NCI-H146 treated with DMSO at 0.1 percent for 48 hours (cell line): ENCODE data around the gene RMC1.

Experiments
- DNase-seq: peaks from one replicate; lab custom pipeline; 2025; ENCODE audit not compliant: unreplicated experiment; lab: John Stamatoyannopoulos, UW

Gene RMC1

DNA sequence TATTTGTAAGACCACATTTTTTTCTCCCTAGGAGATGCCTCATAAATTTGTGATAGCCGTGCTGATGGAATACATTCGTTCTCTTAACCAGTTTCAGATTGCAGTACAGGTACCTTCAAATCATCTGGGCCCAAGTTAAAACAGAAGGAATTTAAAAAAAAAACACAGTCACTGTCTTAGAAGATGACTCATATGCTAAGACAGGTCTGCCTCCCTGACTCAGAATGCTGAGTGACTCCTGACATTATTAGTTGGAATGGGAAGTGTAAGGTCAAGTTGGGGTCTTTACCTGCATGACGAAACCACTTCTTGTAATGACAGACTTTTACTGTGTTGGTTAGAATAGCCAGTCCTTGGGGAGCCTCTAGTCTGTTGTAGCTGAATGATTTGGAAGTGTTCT is 26.3 kb downstream of the RMC1 start:
- no peak for DNase-seq

DNA sequence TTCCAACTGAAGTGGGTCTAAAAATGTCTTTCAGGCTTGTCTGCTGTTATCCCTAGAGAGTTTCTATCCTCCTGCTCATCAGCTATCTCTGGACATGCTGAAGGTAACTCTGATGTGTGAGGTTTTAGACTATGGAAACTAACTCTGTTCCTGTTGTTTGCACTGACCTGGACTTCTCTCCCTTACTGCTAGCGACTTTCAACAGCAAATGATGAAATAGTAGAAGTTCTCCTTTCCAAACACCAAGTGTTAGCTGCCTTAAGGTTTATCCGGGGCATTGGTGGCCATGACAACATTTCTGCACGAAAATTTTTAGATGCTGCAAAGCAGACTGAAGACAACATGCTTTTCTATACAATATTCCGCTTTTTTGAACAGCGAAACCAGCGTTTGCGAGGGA is 26.9 kb downstream of the RMC1 start:
- DNase-seq, result no peak

DNA sequence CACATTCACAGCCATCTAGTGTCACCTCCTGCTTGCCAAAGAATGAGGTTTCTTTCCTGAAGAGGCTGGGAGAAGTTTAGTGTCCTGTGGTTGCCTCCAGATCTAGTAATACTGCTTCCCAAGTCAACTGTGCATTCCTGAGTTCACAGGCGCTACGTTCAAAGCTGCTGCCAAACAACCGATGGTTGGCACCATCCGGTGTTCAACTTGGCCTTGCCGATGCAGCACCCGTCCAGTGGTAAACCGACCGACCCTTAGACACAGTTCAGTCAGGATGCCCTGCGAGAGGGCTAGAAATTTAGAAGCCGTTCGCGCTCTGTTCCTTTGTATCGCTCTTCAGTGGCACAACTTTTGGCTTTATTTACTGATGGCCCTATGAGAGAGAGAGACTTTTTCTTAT is 28.6 kb downstream of the RMC1 start:
- no peak for DNase-seq

DNA sequence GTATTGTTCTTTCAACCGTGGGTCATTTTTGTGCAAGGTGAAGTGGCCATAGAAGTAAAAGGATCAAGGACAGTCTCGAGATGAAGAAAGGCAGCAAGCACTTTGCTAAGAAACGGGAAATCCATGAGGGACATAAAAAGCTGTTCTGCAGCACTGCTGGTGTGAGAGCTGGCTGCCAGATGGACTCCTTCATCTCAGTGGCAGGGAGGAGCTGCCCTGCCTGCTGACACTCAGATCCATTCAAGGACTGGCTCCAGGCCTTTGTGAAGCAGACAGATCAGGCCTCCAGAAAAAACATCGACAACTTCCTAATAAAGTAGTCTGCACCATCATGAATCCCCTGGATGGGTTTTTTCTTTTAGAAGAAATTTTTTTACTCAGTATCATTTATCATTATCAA is 29.5 kb downstream of the RMC1 start:
- DNase-seq, result no peak

DNA sequence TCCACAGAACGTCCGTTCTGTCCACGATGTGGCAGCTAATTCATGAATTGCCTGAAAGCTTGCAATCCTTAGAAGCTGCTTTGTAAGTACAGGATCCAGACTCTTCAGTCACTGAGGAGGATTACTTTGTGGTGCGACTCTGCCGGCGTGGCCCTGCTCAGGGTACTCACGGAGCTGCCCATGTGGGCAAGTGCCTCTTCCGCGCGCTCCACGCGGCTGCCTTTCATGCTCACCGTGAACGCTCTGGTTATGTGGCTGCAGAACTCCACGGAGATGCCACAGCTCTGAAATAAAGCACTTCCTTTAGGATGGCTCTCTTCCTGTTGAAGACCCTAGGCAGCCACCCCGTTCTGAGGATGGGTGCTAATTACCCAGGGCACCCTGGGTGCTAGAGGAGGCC is 31.0 kb downstream of the RMC1 start:
- no peak for DNase-seq

DNA sequence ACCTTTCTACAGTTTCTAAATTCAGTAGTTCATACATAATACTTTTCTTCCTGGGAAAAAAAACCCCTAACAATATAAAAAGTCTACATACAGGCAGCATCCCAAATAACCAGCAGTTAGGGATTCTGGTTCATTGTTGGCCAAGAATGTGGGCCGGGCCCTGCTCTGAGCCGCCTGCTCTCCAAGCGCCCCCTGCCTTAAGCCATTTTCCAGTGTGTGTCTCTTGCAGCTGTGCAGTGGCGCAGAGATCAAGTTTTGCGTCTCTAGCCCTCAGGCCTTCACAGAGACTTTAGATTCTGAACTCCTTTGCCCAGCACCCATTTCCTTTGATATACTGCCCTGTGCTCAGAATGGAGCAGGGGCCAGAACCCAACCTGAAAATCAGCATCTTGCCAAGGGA is 32.9 kb downstream of the RMC1 start:
- DNase-seq, result no peak

DNA sequence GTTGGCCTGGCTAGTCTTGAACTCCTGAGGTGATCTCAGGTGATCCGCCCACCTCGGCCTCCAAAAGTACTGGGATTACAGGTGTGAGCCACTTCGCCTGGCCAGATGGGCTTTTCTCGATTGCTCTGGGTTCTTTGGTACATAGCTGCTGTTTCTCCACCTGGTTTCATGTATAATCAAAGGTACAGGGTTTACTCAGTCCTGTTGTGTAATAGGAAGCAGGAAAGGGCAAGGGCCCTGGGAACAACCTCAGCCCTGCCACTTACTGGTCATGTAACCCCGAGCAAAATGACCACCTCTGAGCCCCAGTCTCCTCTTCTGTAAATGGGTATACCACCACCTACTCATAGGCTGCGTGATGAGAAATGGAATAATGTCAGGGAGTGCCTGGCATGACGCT is 34.0 kb downstream of the RMC1 start:
- DNase-seq, result no peak

DNA sequence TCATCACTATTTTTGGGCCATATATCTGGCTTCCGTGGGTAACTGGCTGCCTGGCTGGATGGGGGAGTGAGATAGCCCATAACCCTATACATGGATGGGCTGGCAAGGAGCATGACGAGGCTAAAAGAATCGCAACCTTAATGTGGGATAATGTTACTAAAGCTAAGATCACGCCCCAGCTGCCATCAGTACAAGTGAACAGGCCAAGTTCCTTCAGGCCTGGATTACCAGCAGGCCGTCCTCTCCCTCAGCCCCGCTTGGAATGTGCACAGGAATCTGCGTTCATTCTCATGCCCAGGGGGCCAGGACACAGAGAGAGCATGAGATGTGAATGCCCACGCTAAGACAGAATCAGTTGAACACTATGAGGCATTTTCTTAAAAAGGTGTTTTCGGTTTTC is 34.7 kb downstream of the RMC1 start:
- no peak for DNase-seq

DNA sequence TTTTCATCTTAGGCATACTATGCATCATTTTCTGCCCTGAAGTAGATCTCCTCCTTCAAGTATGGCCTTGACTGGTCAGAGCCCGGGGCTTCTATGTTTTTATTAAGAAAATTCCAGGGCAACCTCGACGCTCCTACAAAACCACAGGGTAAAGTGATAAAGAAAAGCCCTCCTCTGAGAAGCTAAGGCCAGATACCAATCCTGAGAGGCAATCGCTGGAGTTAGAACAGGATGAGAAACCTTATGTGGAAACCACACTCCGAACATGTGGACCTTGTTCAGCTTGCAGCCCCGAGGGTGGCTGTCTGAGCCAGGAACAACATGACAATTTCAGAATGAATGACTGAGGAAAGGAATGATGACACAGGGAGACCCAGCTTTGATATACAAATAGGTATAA is 35.6 kb downstream of the RMC1 start:
- no peak for DNase-seq

DNA sequence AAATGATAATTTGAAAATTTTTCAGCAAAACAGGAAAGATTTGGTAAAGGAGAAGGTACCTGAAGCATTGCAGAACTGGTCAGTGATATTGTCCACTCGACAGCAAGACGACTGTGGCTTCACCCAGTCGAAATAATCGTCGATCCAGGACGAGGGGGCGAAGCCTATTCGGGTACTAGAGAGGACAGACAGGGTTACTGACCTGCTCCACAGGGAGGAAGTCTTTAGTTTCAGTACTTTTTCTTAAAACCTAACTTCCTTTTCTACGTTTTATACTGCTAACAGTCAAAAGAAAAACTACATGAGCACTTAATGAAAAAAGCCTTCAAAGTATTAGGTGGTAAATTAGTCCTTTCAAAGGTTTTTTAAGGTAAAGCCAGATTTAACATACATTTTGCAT is 36.0 kb downstream of the RMC1 start:
- DNase-seq, result no peak

DNA sequence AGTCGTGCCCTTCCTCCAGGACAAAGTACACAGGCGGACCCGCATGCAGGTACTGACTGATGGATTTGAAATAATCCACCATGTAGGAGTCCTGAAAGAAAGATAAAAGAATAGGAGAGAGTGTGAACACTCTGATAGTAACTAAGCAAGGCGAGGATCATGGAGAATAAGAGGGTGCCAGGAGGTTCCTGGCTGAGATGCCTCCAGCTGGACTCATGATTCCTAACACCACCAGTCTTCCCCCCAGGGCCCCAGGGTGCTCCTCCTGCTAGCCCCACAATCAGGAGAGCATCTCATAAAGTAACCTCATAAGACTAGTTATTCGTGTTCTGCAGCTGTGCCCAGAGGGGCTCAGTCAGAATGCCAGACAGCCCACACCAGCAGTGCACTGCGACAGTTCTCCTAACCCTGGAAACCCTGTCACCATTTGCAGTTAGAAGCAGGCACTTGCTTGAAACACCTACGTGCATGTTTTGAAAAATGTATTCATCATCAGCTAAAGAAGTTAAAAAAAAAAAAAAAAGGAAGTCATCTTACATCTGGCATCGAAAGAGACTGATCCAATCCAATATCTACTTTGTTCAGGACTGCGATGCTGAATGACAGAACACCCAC is 36.7 kb downstream of the RMC1 start:
- no peak for DNase-seq

DNA sequence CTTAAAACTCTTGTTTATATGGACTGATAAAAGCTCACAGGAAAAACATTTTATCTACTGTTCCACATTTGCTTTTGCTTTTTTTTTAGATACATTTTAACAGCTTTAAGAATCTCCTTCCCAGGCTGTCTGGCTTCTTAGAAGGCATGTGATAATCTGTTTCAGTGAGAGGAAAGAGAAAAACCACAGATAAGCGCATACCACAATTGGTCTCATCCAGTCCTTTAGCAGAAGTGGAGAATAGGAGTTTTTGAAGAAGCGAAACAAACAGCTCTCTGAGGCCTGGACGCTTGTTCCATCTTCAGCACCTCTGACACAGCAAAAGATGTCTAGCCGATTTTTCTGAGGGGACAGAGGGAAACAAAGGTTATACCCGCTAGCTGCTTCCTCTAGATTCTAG is 37.6 kb downstream of the RMC1 start:
- DNase-seq, result no peak

DNA sequence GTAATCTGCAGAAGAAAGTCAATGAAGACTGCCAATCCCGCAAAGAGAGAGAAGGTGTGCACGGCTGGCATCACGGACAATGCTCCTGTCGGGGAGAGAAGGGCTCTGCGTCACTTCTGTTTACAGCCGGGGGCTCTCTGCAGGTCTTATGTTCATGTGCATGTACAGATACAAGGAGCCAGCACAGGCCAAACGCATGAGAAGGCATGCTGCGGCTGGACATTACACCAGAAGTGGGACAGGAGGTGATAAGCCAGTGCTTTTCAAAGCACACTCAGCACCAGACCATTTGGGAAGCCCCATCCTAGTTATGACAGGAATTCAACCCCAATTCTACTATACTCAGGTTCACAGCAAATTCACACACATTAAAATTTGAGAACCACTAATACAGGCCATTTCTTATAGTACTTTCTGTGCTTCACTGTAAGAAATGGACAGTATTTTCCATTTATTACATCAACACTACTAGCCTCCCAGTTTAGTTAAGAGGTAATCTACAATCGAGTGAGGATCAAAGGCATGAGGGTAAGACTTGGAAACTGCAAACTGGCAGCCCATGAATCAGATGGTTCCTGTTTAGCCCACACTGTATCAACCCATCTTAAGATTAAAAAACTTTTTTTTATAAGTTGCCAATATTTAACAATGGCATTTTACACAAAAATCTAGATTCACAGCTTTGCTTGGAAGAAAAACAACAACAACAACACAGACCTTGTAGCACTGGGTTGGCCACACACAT is 38.2 kb downstream of the RMC1 start:
- DNase-seq, result no peak

DNA sequence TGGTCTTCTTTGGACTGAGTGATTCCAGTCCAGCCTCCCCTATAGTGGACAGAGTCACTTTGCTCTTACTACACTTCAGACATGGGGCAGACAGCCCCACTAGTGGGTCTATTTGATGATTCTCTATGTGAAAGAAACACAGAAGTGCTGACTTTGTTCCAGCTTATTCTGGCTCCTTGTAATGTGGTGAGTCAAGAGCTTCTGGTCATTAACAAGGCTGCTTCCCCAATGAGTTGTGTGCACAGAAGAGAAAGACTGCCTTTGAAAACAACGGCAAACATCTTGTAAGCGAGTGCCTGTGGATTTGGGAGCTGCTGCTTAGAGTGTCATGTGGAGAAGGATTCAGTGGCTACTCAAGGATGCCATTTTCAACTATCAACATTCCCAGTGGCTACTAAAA is 39.1 kb downstream of the RMC1 start:
- no peak for DNase-seq

DNA sequence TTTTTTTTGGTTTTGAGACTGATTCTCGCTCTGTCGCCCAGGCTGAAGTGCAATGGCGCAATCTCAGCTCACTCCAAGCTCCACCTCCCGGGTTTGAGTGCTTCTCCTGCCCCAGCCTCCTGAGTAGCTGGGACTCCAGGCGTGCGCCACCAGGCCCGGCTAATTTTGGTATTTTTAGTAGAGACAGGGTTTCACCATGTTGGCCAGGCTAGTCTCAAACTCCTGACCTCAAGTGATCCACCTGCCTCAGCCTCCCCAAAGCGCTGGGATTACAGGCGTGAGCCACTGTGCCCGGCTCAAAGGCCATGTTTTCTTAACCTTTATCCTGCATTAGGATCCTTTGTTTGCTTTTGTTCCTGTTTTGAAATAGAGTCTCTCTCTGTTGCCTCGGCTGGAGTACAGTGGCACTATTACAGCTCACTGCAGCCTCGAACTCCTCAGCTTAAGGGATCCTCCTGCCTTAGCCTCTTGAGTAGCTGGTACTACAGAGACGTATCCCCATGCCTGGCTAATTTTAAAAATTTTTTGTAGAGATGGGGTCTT is 42.0 kb downstream of the RMC1 start:
- no peak for DNase-seq

DNA sequence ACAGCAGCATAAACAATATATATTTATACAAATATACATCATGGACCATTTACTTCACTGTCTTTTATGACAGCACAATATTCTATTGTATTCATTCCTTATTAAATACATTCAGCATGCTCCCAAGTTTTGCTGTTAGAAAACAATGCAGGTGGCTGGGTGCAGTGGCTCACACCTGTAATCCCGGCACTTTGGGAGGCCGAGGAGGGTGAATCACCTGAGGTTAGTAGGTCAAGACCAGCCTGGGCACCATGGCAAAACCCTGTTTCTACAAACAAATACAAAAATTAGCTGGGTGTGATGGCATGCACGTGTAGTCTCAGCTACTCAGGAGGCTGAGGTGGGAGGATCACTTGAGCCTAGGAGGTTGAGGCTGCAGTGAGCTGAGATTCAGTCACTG is 44.0 kb downstream of the RMC1 start:
- no peak for DNase-seq

DNA sequence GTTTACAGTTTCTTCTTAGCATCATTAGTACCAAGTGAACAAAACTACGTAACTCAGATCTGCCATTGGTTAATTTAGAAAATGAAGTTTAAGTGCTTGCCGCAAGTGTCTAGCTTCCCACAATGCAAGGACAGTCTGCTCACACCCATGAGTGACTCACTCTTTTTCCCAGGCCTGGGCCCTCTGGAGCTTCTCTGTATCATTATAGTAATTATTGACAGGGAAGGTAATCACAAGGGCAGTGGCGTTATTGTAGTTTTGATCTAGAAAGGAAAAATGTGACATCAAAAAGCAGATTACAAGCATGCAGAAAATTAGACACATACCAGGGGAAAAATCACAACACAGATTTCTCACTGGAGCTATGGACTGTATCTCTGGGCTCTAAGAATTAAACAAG is 44.5 kb downstream of the RMC1 start:
- DNase-seq, result no peak

DNA sequence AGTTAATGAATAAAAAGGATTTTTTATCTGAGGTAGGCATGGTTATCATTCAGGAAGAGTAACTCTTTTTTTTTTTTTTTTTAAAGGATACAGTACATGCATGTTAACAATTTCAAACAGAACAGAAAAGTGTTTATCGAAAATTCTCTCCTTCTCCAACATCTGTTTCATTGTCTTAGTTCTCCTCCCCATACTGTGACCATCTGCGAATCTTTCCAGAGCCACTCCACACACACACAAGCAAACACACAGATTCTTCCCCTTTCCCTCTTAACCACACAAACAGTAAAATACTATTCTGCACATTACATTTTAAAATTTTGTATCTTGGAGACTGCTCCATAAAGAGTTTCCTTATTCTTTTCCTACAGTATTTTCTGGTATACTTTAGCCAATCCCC is 45.0 kb downstream of the RMC1 start:
- DNase-seq, result no peak

DNA sequence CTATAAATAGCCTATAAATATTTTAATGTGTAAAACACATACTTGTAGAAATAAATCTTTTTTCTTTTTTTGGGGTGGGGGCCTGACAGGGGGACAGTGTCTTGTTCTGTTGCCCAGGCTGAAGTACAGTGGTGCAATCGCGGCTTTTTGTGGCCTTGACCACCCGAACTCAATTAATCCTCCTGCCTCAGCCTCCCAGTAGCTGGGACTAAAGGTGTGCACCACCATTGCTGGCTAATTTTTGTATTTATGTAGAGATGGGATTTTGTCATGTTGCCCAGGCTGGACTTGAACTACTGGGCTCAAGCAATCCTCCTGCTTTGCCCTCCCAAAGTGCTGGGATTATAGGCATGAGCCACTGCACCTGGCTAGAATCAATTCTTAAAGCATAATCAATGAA is 45.4 kb downstream of the RMC1 start:
- no peak for DNase-seq

DNA sequence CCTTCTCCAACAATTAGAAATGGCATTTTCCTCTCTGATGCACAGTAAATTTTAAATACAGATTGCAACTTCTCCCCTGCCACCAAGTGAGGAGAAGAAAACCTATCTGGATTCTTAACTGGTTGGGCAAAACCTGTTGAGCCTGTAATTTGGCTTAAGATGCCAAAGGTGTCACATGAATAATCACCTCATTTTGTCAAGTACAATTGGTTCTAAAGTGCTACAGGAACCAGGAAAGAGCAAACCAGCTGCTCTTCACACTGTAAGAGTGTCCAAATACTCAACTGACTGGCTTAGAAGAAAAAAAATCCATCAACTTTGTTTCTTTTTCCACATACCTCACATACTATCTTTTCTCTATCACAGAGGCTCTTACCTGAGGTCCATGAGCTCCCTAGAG is 47.6 kb downstream of the RMC1 start:
- DNase-seq, result no peak

DNA sequence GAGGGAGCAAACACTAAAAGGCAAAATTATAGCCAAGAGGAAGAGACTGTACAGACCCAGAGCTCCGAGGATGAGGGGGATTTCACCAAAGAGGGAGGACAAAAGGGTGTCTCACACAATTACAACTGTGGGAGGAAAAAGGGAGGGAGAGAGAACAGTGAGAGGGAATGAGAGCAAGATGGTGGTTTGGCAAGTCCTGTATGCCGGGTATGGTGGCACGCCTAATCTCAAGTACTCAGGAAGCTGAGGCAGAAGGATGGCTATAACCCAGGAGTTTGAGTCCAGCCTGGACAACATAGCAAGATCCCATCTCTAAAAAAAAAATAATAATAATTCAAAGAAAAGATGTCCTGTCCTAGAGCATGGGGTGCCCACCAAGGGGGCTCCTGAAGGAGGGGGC is 48.7 kb downstream of the RMC1 start:
- no peak for DNase-seq

DNA sequence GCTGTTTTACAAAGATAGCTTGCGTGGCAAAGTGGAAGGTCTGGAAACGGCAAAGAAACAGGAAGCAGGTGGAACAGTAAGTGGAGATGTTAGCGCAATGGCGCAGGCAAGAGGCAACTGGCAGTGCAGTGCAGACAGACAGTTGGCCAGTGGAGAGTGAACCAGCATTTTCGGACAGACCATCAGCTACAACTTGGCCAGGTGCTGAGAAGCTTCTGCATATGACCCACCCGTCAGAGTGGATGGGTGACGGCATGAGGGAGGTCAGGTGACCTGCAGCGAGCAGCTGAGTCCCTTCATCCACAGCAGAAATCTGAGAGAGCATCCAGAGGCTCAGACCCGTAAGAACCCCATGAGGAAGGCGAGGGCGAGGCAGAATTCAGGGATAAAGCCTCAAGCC is 49.2 kb downstream of the RMC1 start:
- no peak for DNase-seq

DNA sequence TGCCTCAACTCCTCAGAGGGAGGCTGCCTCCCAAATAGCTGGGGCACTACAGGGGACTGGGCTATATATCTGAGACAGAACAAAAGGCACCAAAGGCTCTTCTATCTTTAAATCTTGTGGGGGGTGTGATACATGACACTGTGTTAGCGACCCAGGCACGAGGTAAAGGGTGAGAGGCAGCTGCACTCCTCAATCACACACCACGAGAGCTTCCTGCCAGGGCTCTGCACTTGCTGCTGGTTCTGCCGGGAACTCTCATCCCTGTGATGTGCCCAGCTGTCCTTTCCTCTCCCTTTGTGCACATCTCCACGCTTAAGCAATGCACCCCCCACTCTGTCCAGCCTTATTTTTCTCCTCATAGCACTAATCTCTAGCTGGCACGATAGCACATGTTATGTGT is 50.6 kb downstream of the RMC1 start:
- no peak for DNase-seq
